WTC11 (cell line): ENCODE results near the gene LRMDA. TPM values are rescaled to one million over a fixed set of nuclear protein-coding genes. Genes with fewer than 3 reads are reported as not detected.

ENCODE experiments used
- ATAC-seq: fragments of 200-7000 bp; cut with Tn5 transposase; 2 replicates; pipeline ENCODE4 v1.10.0; 2021; ENCODE audit warnings: mild to moderate bottlenecking, moderate library complexity
- CTCF ChIA-PET: fragments of 300-600 bp; sonication (Branson Sonifier 250); formaldehyde crosslinking; loops from one replicate; lab custom pipeline; 2021; ENCODE audit warnings: antibody characterized with exemption; lab: Charles Lee
- POLR2A ChIA-PET: fragments of 350-600 bp; sonication (Branson Sonifier 250); formaldehyde crosslinking; loops from one replicate; lab custom pipeline; 2021; ENCODE audit warnings: antibody characterized with exemption; lab: Charles Lee
- DNase-seq: peaks from one replicate; pipeline ENCODE4 v3.0.0; 2021; ENCODE audit warnings: low spot score
- H3K27ac Mint-ChIP-seq: 2 replicates; pipeline ENCODE4 v1.8.0; 2021; ENCODE audit warnings: mixed read lengths
- H3K27me3 Mint-ChIP-seq: 2 replicates; pipeline ENCODE4 v1.8.0; 2021; ENCODE audit warnings: low read depth, mild to moderate bottlenecking, moderate library complexity, mixed read lengths
- H3K36me3 Mint-ChIP-seq: 2 replicates; pipeline ENCODE4 v1.8.0; 2021; ENCODE audit warnings: mixed read lengths
- H3K4me1 Mint-ChIP-seq: 2 replicates; pipeline ENCODE4 v1.8.0; 2022; ENCODE audit warnings: mixed read lengths
- H3K4me3 Mint-ChIP-seq: 2 replicates; pipeline ENCODE4 v1.8.0; 2021; ENCODE audit warnings: mild to moderate bottlenecking, moderate library complexity, mixed read lengths
- H3K9me3 Mint-ChIP-seq: 2 replicates; pipeline ENCODE4 v1.8.0; 2021; ENCODE audit warnings: mixed read lengths
- ATF2 ChIP-seq: sonication (generic); formaldehyde crosslinking; IDR thresholded peaks from 2 replicates; pipeline ENCODE4 v1.8.1; 2022; ENCODE audit warnings: low read depth, missing genetic modification reagents, borderline replicate concordance
- ATF6 ChIP-seq: sonication (generic); formaldehyde crosslinking; IDR thresholded peaks from 2 replicates; pipeline ENCODE4 v1.8.1; 2023; ENCODE audit warnings: mild to moderate bottlenecking, missing genetic modification reagents
- ESRRA ChIP-seq: sonication (generic); formaldehyde crosslinking; IDR thresholded peaks from 2 replicates; pipeline ENCODE4 v1.8.1; 2022; ENCODE audit warnings: mild to moderate bottlenecking, missing genetic modification reagents, borderline replicate concordance
- FOXP1 ChIP-seq: sonication (generic); formaldehyde crosslinking; IDR thresholded peaks from 2 replicates; pipeline ENCODE4 v1.8.0; 2022; ENCODE audit warnings: missing genetic modification reagents, mild to moderate bottlenecking, moderate library complexity, borderline replicate concordance
- HMGXB4 ChIP-seq: sonication (generic); formaldehyde crosslinking; IDR thresholded peaks from 2 replicates; pipeline ENCODE4 v1.8.1; 2023; ENCODE audit warnings: mild to moderate bottlenecking, moderate library complexity, missing genetic modification reagents
- NFE2L1 ChIP-seq: sonication (generic); formaldehyde crosslinking; IDR thresholded peaks from 2 replicates; pipeline ENCODE4 v1.8.1; 2023; ENCODE audit warnings: missing genetic modification reagents
- PRRX2 ChIP-seq: fragments of 250-450 bp; sonication (Bioruptor Pico); IDR thresholded peaks from 2 replicates; pipeline ENCODE4 v1.8.0; 2021; ENCODE audit warnings: mild to moderate bottlenecking
- STAT6 ChIP-seq: sonication (generic); formaldehyde crosslinking; conservative IDR thresholded peaks from 2 replicates; pipeline ENCODE4 v1.8.1; 2023; ENCODE audit warnings: mild to moderate bottlenecking, low read depth, missing genetic modification reagents, moderate library complexity
- USF1 ChIP-seq: sonication (generic); formaldehyde crosslinking; IDR thresholded peaks from 2 replicates; pipeline ENCODE4 v1.8.0; 2022; ENCODE audit warnings: mild to moderate bottlenecking, missing genetic modification reagents
- ZNF263 ChIP-seq: sonication (generic); formaldehyde crosslinking; IDR thresholded peaks from 2 replicates; pipeline ENCODE4 v1.8.1; 2022; ENCODE audit warnings: low read depth, mild to moderate bottlenecking, moderate library complexity, missing genetic modification reagents
- ZNF416 ChIP-seq: fragments of 250-450 bp; sonication (Bioruptor Pico); IDR thresholded peaks from 2 replicates; pipeline ENCODE4 v1.9.0; 2021; ENCODE audit warnings: mild to moderate bottlenecking, inconsistent platforms
- ZNF512 ChIP-seq: sonication (generic); formaldehyde crosslinking; IDR thresholded peaks from 2 replicates; pipeline ENCODE4 v1.8.1; 2022; ENCODE audit warnings: missing genetic modification reagents, borderline replicate concordance
- ZNF532 ChIP-seq: fragments of 250-450 bp; sonication (Bioruptor Pico); IDR thresholded peaks from 2 replicates; pipeline ENCODE4 v1.9.0; 2021; ENCODE audit warnings: mild to moderate bottlenecking, borderline replicate concordance
- total RNA-seq: library from RNA; stranded (reverse); gene quantifications from 3 replicates; pipeline ENCODE4 v1.2.3, GENCODE V29; 2021

LRMDA gene
- total RNA-seq, 1 experiment from 2014 or later = 0.92 TPM

GRCh38 chr10:75678527-75678926, 247.1 kb downstream of the LRMDA start:
- no peak overlapping the region for H3K4me3 Mint-ChIP-seq
- H3K27me3 Mint-ChIP-seq = peaks cover 2% of the 10 kb centered on the region; the same call in 1 of the 2 replicates
- DNase-seq (no peak), ATAC-seq (no peak)
- CTCF ChIA-PET = no interaction called here
- H3K4me1 Mint-ChIP-seq = no peaks in the 10 kb centered on the region
- TF ChIP-seq ESRRA (CRISPR knock-in tag) (no peak), USF1 (CRISPR knock-in tag) (no peak), PRRX2 (CRISPR knock-in tag) (no peak)
- POLR2A ChIA-PET = no interaction called here
- no peak overlapping the region for H3K27ac Mint-ChIP-seq
- H3K36me3 Mint-ChIP-seq = no peaks in the 10 kb centered on the region
- H3K9me3 Mint-ChIP-seq = 0 out of 2 replicates have a peak, but pooled peaks cover under 1% of the 10 kb centered on the region

- Mint-ChIP-seq H3K4me3 (no peak overlapping the region), H3K27me3 (peaks cover 2% of the 10 kb centered on the region; the same call in 1 of the 2 replicates), H3K4me1 (no peaks in the 10 kb centered on the region), H3K9me3 (no peaks in the 10 kb centered on the region), H3K36me3 (no peaks in the 10 kb centered on the region), H3K27ac (no peak overlapping the region)
- TF ChIP-seq FOXP1 (CRISPR knock-in tag) = no peak
- TF ChIP-seq ATF6 (CRISPR knock-in tag) = no peak
- no peak for TF ChIP-seq ZNF532 (CRISPR knock-in tag)
- TF ChIP-seq ZNF416 (CRISPR knock-in tag) = no peak
- TF ChIP-seq ZNF263 (CRISPR knock-in tag) = no peak
- TF ChIP-seq ATF2 (CRISPR knock-in tag) = no peak
- TF ChIP-seq NFE2L1 = no peak
- no peak for TF ChIP-seq ZNF512 (CRISPR knock-in tag)
- TF ChIP-seq STAT6 (CRISPR knock-in tag) = no peak
- no peak for TF ChIP-seq HMGXB4 (CRISPR knock-in tag)
- ChIA-PET CTCF (no interaction called here), POLR2A (no interaction called here)
- ATAC-seq (no peak), DNase-seq (no peak)
Observed at GRCh38 chr10:75679536-75679935, 248.1 kb downstream of the LRMDA start.
